GM12875 (cell line): ENCODE measurements around the gene CYP3A5.
"Not testable (repeated sequence)": the region's sequence is repeated elsewhere in the genome, so short reads cannot be mapped to it uniquely, and the experiment has no call there.

Source experiments
- H3K4me3 ChIP-seq: one replicate; pipeline ENCODE4 v1.5.1; 2011; ENCODE audit warnings: low read depth, low read length, control low read depth
- TF ChIP-seq, protein P1 (sequence below): IDR thresholded peaks from 2 replicates; pipeline ENCODE4 v1.5.1; 2011; ENCODE audit warnings: low read depth, mild to moderate bottlenecking, control low read depth, inconsistent platforms, low read length, moderate library complexity, borderline replicate concordance; ENCODE audit not compliant: insufficient read depth

CYP3A5 gene

GRCh38 chr7:99693100-99693426, 13.3 kb upstream of the CYP3A5 start:
- H3K4me3 ChIP-seq: no peak overlapping the region
- TF ChIP-seq, protein P1, sequence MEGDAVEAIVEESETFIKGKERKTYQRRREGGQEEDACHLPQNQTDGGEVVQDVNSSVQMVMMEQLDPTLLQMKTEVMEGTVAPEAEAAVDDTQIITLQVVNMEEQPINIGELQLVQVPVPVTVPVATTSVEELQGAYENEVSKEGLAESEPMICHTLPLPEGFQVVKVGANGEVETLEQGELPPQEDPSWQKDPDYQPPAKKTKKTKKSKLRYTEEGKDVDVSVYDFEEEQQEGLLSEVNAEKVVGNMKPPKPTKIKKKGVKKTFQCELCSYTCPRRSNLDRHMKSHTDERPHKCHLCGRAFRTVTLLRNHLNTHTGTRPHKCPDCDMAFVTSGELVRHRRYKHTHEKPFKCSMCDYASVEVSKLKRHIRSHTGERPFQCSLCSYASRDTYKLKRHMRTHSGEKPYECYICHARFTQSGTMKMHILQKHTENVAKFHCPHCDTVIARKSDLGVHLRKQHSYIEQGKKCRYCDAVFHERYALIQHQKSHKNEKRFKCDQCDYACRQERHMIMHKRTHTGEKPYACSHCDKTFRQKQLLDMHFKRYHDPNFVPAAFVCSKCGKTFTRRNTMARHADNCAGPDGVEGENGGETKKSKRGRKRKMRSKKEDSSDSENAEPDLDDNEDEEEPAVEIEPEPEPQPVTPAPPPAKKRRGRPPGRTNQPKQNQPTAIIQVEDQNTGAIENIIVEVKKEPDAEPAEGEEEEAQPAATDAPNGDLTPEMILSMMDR: no peak

DNA sequence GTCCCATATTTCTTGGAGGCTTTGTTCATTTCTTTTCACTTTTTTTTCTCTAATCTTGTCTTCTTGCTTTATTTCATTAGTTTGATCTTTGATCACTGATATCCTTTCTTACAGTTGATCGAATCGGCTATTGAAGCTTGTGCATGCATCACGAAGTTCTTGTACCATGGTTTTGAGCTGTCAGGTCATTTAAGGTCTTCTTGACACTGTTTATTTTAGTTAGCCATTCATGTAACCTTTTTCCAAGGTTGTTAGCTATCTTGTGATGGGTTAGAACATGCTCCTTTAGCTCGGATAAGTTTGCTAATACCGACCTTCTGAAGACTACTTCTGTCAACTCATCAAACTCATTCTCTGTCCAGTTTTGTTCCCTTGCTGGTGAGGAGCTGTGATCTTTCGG, 12.8 kb upstream of the CYP3A5 start:
- H3K4me3 ChIP-seq: not testable (repeated sequence)

- H3K4me3 ChIP-seq: not testable (repeated sequence)
Measured at GRCh38 chr7:99691658-99692057, 11.9 kb upstream of the CYP3A5 start.

GRCh38 chr7:99690918-99691317, 11.1 kb upstream of the CYP3A5 start:
- H3K4me3 ChIP-seq: not testable (repeated sequence)

GRCh38 chr7:99685871-99686608, 6.2 kb upstream of the CYP3A5 start:
- not testable (repeated sequence) for H3K4me3 ChIP-seq

- H3K4me3 ChIP-seq: no peak overlapping the region
- TF ChIP-seq, protein P1: no peak
Measured at GRCh38 chr7:99685129-99685758, 5.4 kb upstream of the CYP3A5 start.

- no peak overlapping the region for H3K4me3 ChIP-seq
- TF ChIP-seq, protein P1: no peak
Measured at GRCh38 chr7:99679032-99679399, 780 bp downstream of the CYP3A5 start.

DNA sequence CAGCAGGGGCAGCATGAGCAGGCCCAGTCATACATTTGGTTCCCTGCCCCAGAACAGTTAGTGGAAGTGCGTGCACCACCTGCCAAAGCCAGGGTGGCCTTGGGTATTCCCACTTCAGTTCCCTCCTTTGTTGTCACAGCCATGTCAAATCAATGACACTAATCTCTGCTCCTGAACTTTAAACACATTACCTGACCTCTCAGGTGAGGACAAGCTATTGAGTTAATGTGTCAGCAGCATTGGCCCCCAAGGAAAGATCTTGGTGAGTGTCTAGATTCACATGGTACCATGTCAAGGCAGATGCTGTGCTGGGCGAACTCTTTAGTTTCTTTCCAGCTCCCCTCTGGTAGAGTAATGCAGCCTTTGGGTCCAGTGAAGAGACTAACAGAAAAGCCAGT, 2.1 kb downstream of the CYP3A5 start:
- H3K4me3 ChIP-seq: no peak overlapping the region

DNA sequence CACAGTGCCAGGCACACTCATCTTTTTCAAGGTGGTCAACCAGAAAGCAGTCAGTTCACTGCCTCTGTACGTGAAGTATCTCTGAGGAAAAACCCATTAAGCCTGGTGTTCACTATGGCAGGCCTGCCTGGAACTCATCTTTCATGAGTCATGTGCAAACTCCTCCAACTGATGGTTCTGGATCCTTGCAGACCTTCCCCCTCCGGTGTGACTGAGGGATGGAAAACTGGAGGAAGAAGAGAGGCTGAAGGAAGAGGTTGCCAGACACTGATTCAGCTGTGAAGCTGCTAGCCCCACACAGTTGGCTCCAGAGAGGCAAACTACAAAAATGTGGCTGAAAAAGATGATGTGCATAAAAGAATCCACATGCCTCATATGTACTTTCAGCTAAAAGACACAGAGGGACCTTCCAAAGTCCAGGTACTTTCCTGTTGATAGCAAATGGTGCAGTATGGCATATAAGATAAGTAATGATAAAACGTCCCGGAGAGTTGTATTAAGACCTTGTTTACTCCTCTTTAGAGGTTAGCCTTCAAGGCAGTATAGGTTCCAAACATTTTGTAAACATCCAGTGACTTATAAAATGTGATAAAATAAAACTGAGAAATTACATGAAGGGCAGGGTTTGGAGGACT, 2.7 kb downstream of the CYP3A5 start:
- TF ChIP-seq, protein P1: no peak
- H3K4me3 ChIP-seq: no peak overlapping the region

More for the DNA sequence above, 2.1 kb downstream of the CYP3A5 start:
- TF ChIP-seq, protein P1: no peak
